Endothelial cell of umbilical vein (primary cell): ENCODE measurements around the gene TEAD2. TPM values are rescaled to one million over a fixed set of nuclear protein-coding genes. Genes with fewer than 3 reads are reported as not detected.

Experiments used
- BruUV-seq: library from RNA; stranded (reverse); fragments of 400-500 nt; replicated peaks from 2 replicates; lab custom pipeline; 2021; lab: Mats Ljungman, UMichigan
- CTCF ChIA-PET: fragments of 300-600, 350-600 bp; sonication (Branson Sonifier 250); formaldehyde crosslinking; loops from one replicate; lab custom pipeline; 2021; ENCODE audit warnings: antibody characterized with exemption, inconsistent platforms; lab: Charles Lee
- POLR2A ChIA-PET: fragments of 300-600, 350-600 bp; sonication (Branson Sonifier 250); formaldehyde crosslinking; loops from one replicate; lab custom pipeline; 2021; ENCODE audit warnings: antibody characterized with exemption, inconsistent platforms; lab: Charles Lee
- DNase-seq: peaks from one replicate; pipeline ENCODE4 v3.0.0-alpha.2; 2011; ENCODE audit warnings: low read depth, low spot score
- FAIRE-seq: peaks from 2 replicates; lab custom pipeline; 2011; peaks lifted over from hg19 to GRCh38; lab: Jason Lieb, UNC
- H2AFZ ChIP-seq: 2 replicates; pipeline ENCODE4 v1.6.0; 2012; ENCODE audit warnings: low read depth, low read length, control low read depth, inconsistent platforms
- H3K27ac ChIP-seq: 2 replicates; pipeline ENCODE4 v1.5.1; 2011; ENCODE audit warnings: low read depth, mild to moderate bottlenecking, control low read depth, low read length, moderate library complexity; ENCODE audit not compliant: insufficient read depth
- H3K27me3 ChIP-seq, 2 experiments: 2 replicates each; pipeline versions ENCODE4 v1.6.0 to v1.6.1; 2011; ENCODE audit warnings: low read length in 2 of 2, mixed read lengths in 1 of 2; ENCODE audit not compliant: control insufficient read depth in 2 of 2, insufficient read depth in 2 of 2
- H3K36me3 ChIP-seq, 2 experiments: 2 replicates in 1 of 2; 3 replicates in 1 of 2; pipeline ENCODE4 v1.5.1; 2011; ENCODE audit warnings: low read length in 2 of 2, mild to moderate bottlenecking in 1 of 2, moderate library complexity in 1 of 2; ENCODE audit not compliant: control insufficient read depth in 2 of 2, insufficient read depth in 2 of 2; ENCODE audit errors: extremely low read depth in 1 of 2
- H3K4me1 ChIP-seq: 3 replicates; pipeline ENCODE4 v1.5.1; 2011; ENCODE audit warnings: mild to moderate bottlenecking, low read length; ENCODE audit not compliant: control insufficient read depth, insufficient read depth; ENCODE audit errors: extremely low read depth
- H3K4me2 ChIP-seq: 2 replicates; pipeline ENCODE4 v1.6.1; 2011; ENCODE audit warnings: low read length, control low read depth, mixed read lengths; ENCODE audit not compliant: insufficient read depth
- H3K4me3 ChIP-seq, 3 experiments: fragments of 200-600 bp in 1 of 3; sonication (generic), shearing (Covaris generic) in 1 of 3; replicated peaks in 1 of 3; 2 replicates each; pipeline ENCODE4 v1.5.1; 2011 to 2016; ENCODE audit warnings: control low read depth in 3 of 3, low read length in 3 of 3, mild to moderate bottlenecking in 2 of 3, inconsistent platforms in 1 of 3, low read depth in 1 of 3, moderate library complexity in 1 of 3; ENCODE audit not compliant: insufficient read depth in 1 of 3
- H3K79me2 ChIP-seq: 2 replicates; pipeline ENCODE4 v1.6.0; 2012; ENCODE audit warnings: low read length, inconsistent platforms; ENCODE audit not compliant: control insufficient read depth, insufficient read depth
- H3K9ac ChIP-seq: replicated peaks from 2 replicates; pipeline ENCODE3; 2011; ENCODE audit warnings: low read length, control low read depth; ENCODE audit not compliant: insufficient read depth; ENCODE audit errors: extremely low read depth
- H3K9me1 ChIP-seq: replicated peaks from 3 replicates; pipeline ENCODE4 v1.6.0; 2011; ENCODE audit warnings: mild to moderate bottlenecking, low read length; ENCODE audit not compliant: control insufficient read depth, insufficient read depth; ENCODE audit errors: extremely low read depth
- H3K9me3 ChIP-seq: replicated peaks from 2 replicates; pipeline ENCODE4 v1.5.1; 2012; ENCODE audit warnings: low read length, inconsistent platforms; ENCODE audit not compliant: control insufficient read depth, insufficient read depth
- H4K20me1 ChIP-seq: replicated peaks from 2 replicates; pipeline ENCODE3; 2011; ENCODE audit warnings: mild to moderate bottlenecking, low read length; ENCODE audit not compliant: control insufficient read depth, insufficient read depth; ENCODE audit errors: extremely low read depth
- CTCF ChIP-seq, 2 donors: IDR thresholded peaks; 1 replicate in 1 of 2; 2 replicates in 1 of 2; pipeline ENCODE4 v1.5.1; 2011; ENCODE audit warnings: low read length in 2 of 2, mild to moderate bottlenecking in 2 of 2, moderate library complexity in 2 of 2, control low read depth in 1 of 2, inconsistent platforms in 1 of 2, low read depth in 1 of 2; ENCODE audit not compliant: insufficient read depth in 1 of 2; ENCODE audit errors: extremely low read depth in 1 of 2
- EZH2 ChIP-seq: IDR thresholded peaks from 2 replicates; pipeline ENCODE4 v1.6.1; 2012; ENCODE audit warnings: borderline replicate concordance, low read depth, mild to moderate bottlenecking, moderate library complexity, low read length, inconsistent platforms; ENCODE audit not compliant: severe bottlenecking
- FOS ChIP-seq: IDR thresholded peaks from 2 replicates; pipeline ENCODE4 v1.6.1; 2011; ENCODE audit warnings: mild to moderate bottlenecking, low read length, moderate library complexity, borderline replicate concordance; ENCODE audit not compliant: insufficient read depth
- GATA2 ChIP-seq: IDR thresholded peaks from 2 replicates; pipeline ENCODE4 v1.7.0; 2011; ENCODE audit warnings: low read depth, mild to moderate bottlenecking, moderate library complexity, mixed read lengths, low read length; ENCODE audit not compliant: insufficient read length, insufficient read depth
- JUN ChIP-seq: IDR thresholded peaks from 2 replicates; pipeline ENCODE4 v1.6.1; 2011; ENCODE audit warnings: borderline replicate concordance, low read depth; ENCODE audit not compliant: insufficient read length, insufficient read depth
- MYC ChIP-seq: IDR thresholded peaks from one replicate; pipeline ENCODE4 v1.6.1; 2011; ENCODE audit warnings: mild to moderate bottlenecking, low read depth, low read length
- POLR2A ChIP-seq: IDR thresholded peaks from 2 replicates; pipeline ENCODE4 v1.6.1; 2012; ENCODE audit warnings: low read depth, mild to moderate bottlenecking, control low read depth, low read length
- POLR2AphosphoS5 ChIP-seq: IDR thresholded peaks from 2 replicates; pipeline ENCODE4 v1.6.1; 2012; ENCODE audit warnings: low read depth, mild to moderate bottlenecking, control low read depth, low read length, moderate library complexity; ENCODE audit not compliant: insufficient read depth
- dilution Hi-C: fragments of 300-500 bp; cut with MboI; formaldehyde crosslinking; loops from one replicate; pipeline ENCODE4 v1.15.0; 2019; ENCODE audit warnings: low sequenced_read_pairs; ENCODE audit not compliant: extremely low pct_ligation_motif_present
- intact Hi-C: fragments of 100-400 bp; cut with micrococcal nuclease; formaldehyde crosslinking; loops from one replicate; pipeline ENCODE4 v1.10.0; 2022
- polyA plus RNA-seq, 4 experiments: library from polyadenylated mRNA; depleted of rRNA in 3 of 4; stranded (reverse) in 3 of 4; unstranded in 1 of 4; fragments of >200 nt; gene quantifications; 2 replicates each; pipeline versions ENCODE4 v1.2.1 to v1.2.3, GENCODE V29; 2011 to 2012; ENCODE audit warnings: missing spikeins in 1 of 4
- total RNA-seq: library from RNA; stranded (reverse); gene quantifications from 2 replicates; pipeline ENCODE4 v1.2.3, GENCODE V29; 2021
- TF ChIP-seq, protein P1 (sequence below): IDR thresholded peaks from 2 replicates; pipeline ENCODE4 v1.6.1; 2011; ENCODE audit not compliant: insufficient read depth, insufficient read length

The TEAD2 gene
- total and polyA plus RNA-seq, 2 donors (not counting 3 experiments of a cell fraction or from before 2014, with no cell fraction given): 60.9 to 89.4 TPM

DNA sequence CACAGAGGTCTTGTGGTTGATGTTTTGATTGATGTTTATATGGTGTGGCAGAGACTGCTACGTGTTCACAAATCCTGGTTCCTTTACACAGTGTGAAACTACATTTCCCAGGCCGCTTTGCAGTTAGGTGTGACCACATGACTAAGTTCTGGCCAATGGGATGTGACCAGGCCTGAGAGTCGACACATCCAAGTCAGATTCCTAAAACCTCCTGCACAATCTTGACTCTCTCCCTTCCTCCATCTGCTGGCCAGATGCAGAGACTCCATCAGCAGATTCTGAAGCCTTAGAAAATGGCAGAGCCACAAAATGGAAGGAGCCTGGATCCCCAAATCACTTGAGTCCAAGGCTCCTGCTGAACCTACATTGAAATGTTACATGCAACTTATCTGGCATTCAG lies 14.4 kb downstream of the TEAD2 start:
- no peak overlapping the region for H3K9ac ChIP-seq
- H3K36me3 ChIP-seq: peaks cover 36 to 66% of the 10 kb centered on the region in 2 experiments
- no peak overlapping the region for H3K27ac ChIP-seq
- no peak overlapping the region for H3K4me2 ChIP-seq
- DNase-seq: peak; percentile 43
- dilution Hi-C loops: no loop called here
- no peaks in the 10 kb centered on the region for H3K27me3 ChIP-seq
- no peaks in the 10 kb centered on the region for H3K4me1 ChIP-seq
- no TSS peak for BruUV-seq
- no peaks in the 10 kb centered on the region for H3K9me3 ChIP-seq
- CTCF ChIA-PET: no interaction called here
- TF ChIP-seq, protein P1, sequence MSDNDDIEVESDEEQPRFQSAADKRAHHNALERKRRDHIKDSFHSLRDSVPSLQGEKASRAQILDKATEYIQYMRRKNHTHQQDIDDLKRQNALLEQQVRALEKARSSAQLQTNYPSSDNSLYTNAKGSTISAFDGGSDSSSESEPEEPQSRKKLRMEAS: no peak
- TF ChIP-seq GATA2 (no peak), POLR2AphosphoS5 (no peak), CTCF (IDR thresholded peaks at IDR 0.05; ENCODE audit: extremely low read depth in 1 of 2, insufficient read depth in 1 of 2, low read depth in 1 of 2, low read length in 2 of 2) (no peak), EZH2 (no peak), FOS (no peak), MYC (no peak), POLR2A (no peak), JUN (no peak)
- POLR2A ChIA-PET: no interaction called here
- peak; percentile 73 for FAIRE-seq
- intact Hi-C loops: no loop called here
- no peak overlapping the region for H2AFZ ChIP-seq
- no peaks in the 10 kb centered on the region for H4K20me1 ChIP-seq
- no peaks in the 10 kb centered on the region for H3K79me2 ChIP-seq
- H3K9me1 ChIP-seq: no peaks in the 10 kb centered on the region
- no peak overlapping the region for H3K4me3 ChIP-seq
